ENCODE measurements around the gene MOXD1.

Gene MOXD1

GRCh38 chr6:132268209-132268608, 133.1 kb downstream of the MOXD1 start:
- TF ChIP-seq CTCF (IDR thresholded peaks at IDR 0.05; ENCODE audit: borderline replicate concordance, insufficient read depth, low read depth, low read length): no peak
- H3K4me3 ChIP-seq (ENCODE audit: low read depth, low read length): no peak overlapping the region

GRCh38 chr6:132265451-132266097, 135.7 kb downstream of the MOXD1 start:
- no peak for TF ChIP-seq CTCF (IDR thresholded peaks at IDR 0.05; ENCODE audit: borderline replicate concordance, insufficient read depth, low read depth, low read length)

GRCh38 chr6:132264021-132264500, 137.2 kb downstream of the MOXD1 start:
- TF ChIP-seq CTCF (IDR thresholded peaks at IDR 0.05; ENCODE audit: borderline replicate concordance, insufficient read depth, low read depth, low read length): no peak
- H3K4me3 ChIP-seq (ENCODE audit: low read depth, low read length): no peak overlapping the region

More at GRCh38 chr6:132265451-132266097, 135.7 kb downstream of the MOXD1 start:
- no peak overlapping the region for H3K4me3 ChIP-seq (ENCODE audit: low read depth, low read length)

GRCh38 chr6:132261354-132261753, 139.9 kb downstream of the MOXD1 start:
- no peak for TF ChIP-seq CTCF (IDR thresholded peaks at IDR 0.05; ENCODE audit: borderline replicate concordance, insufficient read depth, low read depth, low read length)
- H3K4me3 ChIP-seq (ENCODE audit: low read depth, low read length): no peak overlapping the region

GRCh38 chr6:132259070-132259469, 142.2 kb downstream of the MOXD1 start:
- H3K4me3 ChIP-seq (ENCODE audit: low read depth, low read length): no peak overlapping the region
- no peak for TF ChIP-seq CTCF (IDR thresholded peaks at IDR 0.05; ENCODE audit: borderline replicate concordance, insufficient read depth, low read depth, low read length)

DNA sequence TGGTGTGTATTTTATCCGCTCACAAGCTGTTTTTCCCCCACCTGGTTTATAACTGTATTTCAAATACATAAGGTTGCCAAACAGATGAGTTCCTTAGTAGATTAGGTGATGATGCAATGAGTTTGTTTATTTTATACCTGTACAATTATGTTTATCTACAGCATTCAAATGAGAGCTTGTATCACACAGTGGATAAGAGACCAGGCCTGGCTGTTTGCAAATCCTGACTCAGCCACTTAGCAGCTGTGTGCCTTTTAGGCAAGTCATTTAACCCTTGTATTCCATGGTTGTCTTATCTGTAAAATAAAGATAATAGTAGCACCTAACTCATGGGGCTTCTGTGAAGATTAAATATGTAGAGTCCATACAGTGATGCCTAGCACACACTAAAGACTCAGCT, 143.7 kb downstream of the MOXD1 start:
- no peak for TF ChIP-seq CTCF (IDR thresholded peaks at IDR 0.05; ENCODE audit: borderline replicate concordance, insufficient read depth, low read depth, low read length)
- H3K4me3 ChIP-seq (ENCODE audit: low read depth, low read length): no peak overlapping the region

GRCh38 chr6:132256457-132256856, 144.8 kb downstream of the MOXD1 start:
- H3K4me3 ChIP-seq (ENCODE audit: low read depth, low read length): no peak overlapping the region
- no peak for TF ChIP-seq CTCF (IDR thresholded peaks at IDR 0.05; ENCODE audit: borderline replicate concordance, insufficient read depth, low read depth, low read length)

Data from GM12875 (cell line).